Measurements from ENCODE around the gene ERCC6.
A peak's percentile ranks its signal among the peaks of the same experiment; 100 is the strongest.

Gene ERCC6

DNA sequence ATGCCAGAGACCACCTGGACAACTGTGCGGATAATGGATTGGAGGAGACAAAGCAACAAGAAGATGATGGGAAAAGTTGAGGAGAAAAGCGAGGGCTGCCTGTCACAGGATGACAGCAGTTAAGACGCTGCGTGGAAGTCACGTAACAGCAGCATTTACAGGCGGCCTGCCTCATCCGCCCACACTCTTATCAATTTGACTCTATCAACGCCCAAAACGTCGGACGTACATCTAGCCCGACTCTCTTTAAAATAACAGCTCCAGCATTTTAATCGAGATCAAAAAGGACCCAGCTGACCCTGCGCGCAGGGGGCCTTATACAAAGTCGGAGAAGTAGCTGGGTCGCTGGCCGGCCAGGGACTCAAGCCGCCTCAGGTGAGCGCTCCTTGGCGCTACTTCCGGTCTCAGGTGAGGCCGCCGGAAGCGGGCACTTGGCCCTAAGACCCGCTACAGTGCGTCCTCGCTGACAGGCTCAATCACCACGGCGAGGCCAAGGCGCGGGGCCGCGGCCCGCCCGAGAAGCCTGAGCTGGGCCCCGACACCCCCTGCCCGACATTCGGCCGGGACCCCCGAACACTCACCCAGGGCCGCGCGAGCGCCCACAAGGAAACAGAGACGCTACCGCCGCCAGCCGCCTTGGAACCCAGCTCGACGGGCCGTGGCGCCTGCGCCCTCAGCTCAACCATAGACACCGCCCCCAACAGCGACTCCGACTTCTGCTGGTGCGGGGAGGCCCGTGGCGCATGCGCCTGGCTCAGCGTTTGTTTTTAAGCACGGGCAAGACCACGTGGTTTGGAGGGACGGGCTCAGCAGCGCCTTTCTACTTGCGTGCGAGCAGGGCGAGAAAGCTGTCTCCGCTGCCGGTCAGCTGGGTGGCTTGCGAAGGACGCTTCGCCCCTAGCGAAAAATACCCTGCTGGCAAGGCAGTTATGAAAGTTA, at the start of gene ERCC6:
Gene ERCC6, minus strand, starts transcription at position 741 of the 939 bp plus-strand sequence.
- peak; percentile 94 for DNase-seq

DNA sequence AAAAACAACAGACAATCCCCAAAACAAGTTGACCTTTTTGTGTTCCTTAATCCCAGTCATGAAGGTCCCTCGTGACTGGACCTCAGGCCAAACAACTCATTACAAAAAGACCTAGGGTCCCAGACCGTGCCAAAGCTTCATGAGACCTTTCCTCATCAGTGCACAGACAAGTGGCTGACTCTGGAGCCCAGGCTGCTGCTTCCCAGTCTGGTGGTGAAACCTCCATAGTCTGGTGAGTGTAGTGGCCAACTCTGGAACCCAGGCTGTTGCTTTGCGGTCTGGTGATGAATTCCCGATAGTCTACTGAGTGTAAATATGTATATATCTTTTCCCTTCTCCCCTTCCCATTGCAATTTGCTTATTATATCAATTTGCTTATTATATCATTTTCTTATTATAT, 49.1 kb upstream of the ERCC6 start:
- DNase-seq: no peak

DNA sequence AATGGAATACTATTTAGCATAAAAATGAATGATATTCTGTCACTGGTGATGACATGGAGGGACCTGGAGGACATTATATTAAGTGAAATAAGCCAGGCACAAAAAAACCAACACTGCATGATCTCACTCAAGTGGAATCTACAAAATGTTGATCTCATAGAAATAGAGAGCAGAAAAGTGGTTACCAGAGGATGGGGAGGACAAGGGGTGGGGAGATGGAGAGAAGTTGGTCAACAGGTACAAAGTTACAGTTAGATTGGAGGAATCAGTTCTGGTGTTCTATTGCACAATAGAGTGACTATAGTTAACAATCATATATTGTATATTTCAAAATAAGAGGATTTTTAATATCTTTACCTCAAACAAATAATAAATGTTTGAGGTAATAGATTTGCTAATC, 46.5 kb upstream of the ERCC6 start:
- DNase-seq: no peak

DNA sequence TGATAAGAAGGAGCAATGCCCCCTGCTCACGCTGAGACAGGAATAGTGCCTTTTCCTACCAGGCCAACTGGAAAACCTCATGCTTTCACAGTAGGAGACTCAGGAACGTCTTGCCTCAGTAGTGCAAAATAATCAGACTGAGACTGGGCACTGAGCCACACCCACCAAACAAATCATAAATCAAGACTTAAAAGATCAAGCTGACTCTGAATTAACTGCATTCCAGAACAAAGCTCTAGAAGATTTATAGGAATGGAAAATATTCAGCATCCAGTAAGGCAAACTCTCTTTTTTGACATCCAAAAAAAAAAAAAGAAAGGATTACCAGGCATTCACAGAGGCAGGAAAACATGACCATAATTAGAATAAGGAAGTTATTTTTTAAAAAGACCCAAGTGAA, 40.7 kb upstream of the ERCC6 start:
- no peak for DNase-seq

DNA sequence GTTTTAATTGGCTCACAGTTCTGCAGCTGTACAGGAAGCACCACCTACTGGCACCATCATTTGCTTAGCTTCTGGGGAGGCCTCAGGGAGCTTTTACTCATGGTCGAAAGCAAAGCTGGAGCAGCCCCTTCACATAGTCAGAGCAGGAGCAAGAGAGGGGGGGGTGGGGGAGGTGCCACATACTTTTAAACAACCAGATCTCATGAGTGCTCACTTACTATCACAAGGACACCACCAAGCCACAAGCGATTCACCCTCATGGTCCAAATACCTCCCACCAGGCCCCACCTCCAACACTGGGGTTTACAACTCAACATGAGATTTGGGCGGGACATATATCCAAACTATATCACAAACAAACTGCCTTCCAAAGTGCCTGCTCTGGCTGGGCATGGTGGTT, 39.5 kb upstream of the ERCC6 start:
- DNase-seq: no peak

DNA sequence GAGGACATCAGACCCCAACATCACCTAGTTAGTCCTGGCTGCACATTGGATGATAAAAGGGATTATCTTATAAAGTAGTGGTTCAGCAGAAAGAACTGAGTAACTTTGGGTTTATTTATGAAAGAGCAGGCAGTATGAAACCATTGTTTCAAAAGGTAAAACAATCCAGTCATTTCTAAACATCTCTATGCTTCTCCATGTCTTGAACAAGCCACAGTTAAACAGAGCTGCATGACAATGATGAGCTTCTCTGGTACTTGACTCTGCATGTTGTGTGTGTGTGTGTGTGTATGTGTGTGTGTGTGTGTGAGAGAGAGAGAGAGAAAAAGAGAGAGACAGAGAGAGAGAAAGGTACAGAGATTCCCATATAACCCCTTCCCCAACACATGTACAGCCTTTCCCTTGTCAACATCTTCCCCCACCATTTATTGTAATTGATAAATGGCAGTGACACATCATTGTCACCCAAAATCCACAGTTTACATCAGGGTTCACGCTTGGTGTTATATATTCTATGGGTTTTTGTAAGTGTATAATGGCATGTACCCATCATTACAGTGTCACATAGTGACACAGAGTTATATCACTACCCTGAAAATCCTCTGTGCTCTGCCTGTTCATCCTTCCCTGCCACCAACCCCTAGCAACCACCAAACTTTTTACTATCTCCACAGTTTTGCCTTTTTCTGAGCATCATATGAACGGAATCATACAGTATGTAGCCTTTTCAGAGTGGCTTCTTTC, 38.4 kb upstream of the ERCC6 start:
- no peak for DNase-seq

DNA sequence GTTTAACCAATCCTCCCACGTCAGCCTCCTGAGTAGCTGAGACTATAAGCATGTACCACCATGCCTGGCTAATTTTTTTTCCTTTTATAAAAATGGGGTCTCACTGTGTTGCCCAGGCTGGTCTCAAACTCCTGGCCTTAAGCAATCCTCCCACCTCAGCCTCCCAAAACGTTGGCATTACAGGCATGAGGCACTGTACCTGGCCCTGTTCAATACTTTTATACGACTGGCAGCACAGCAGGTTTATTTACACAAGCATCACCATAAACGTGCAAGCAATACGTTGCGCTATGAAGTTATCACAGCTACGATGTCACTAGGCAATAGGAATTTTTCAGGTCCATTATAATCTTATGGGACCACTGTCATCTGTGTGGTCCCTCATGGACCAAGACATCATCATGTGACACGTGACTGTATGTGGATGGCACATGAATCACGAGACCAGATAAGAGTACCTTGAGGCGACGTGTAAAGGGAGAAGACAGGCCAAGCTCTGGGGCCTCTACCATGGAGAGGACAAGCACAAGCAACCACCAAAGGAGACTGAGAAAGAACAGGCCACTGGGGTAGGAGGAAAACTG, 36.7 kb upstream of the ERCC6 start:
- no peak for DNase-seq

DNA sequence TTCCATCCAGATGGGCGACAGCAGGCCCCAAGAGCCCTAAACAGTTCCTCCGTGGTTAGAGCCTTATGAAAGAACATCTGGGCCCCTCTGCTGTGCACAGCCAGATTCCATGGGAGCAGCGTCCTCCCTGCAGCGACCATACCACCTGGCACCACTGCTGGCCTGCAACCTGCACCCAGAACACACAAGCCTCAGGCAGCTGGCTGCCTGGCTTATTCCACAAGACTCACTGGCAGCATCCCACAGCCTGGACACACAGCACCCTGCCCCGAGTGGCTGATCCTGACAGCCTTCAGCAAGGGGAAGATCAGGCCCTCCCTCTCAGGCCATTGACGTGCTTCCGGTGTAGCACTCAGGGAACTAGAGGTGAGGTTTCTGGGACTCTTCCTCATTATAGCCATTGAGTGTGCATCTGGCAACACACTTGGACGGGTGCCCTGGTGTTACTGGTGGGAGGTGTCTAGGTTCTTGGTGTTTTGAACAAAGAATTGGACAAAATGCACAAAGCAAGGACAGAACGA, 33.7 kb upstream of the ERCC6 start:
- DNase-seq: no peak

DNA sequence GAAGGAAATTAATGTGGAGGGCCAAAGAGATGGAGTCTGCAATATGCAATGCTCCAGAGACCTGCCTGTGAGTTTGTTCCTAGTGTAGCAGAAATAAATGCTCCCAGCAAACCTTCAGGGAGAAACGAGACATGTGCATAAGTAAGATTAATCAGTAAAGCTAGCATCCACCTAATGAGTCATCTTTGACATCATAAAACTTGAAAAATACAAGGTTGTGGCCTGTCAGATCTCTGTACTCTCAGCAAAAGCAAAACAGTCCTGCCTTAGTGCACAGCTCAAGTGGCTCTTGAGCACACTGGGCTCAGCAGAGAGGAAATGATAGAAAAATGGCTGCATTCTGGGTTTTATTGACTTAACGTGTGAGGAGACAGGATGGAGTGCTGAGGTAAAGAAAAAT, 32.5 kb upstream of the ERCC6 start:
- no peak for DNase-seq

DNA sequence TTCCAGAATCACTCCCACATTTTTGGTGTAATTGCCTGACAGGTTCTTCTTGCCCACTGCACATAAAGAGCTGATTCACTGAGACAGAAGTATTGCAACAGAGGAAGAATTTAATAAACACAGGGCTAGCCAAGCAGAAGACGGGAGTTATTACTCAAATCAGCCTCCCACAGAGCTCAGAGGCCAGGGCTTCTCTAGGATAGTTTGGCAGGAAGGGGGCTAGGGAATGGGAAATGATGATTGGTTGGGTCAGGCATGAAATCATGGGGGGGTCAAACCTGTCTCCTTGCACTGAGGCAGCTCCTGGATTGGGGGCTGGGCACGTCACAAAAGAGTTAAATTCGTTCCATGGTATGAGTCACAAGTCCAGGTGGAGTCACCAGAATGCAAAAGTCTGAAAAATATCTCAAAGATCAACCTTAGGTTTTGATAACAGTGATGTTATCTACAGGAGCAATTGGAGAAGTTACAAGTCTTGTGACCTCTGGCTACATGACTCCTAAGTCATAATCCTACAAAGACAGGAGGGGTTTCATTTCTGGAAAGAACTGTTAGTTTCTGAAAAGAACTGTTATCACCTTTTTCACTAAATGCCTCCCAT, 30.2 kb upstream of the ERCC6 start:
- DNase-seq: peak; percentile 40

DNA sequence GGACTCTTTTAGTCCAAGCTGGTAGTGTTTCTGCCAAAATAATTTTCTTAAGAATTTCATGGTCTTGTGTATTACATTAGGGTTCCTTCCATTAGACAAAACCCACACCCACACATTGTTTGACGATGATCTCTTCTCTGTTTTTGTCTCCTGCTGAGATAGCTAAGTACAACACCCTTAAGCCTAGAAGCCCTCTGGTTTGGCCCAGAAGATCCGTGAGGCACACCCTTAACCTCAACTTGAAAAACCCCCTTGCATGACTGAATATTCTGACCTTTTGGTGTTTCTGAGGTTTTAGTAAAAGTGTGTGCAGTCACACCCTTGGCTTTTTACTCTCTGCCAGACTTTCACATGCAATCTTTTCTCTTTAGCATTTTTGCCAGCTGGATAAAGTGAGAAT, 29.3 kb upstream of the ERCC6 start:
- DNase-seq: no peak

DNA sequence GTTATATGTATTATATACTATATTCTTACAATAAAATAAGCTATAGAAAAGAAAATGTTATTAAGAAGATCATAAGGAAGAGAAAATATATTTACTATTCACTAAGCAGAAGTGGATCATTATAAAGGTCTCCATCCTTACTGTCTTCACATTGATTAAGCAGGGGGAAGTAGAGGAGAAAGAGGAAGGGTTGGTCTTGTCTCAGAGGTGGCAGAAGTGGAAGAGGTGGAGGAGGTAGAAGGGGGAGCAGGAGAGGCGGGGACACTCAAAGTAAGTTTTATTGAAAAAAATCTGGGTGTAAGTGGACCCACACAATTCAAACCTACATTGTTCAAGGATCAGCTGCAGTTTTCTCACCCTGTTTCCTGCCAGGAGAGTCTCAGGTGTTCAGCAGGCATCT, 28.9 kb upstream of the ERCC6 start:
- DNase-seq: no peak

DNA sequence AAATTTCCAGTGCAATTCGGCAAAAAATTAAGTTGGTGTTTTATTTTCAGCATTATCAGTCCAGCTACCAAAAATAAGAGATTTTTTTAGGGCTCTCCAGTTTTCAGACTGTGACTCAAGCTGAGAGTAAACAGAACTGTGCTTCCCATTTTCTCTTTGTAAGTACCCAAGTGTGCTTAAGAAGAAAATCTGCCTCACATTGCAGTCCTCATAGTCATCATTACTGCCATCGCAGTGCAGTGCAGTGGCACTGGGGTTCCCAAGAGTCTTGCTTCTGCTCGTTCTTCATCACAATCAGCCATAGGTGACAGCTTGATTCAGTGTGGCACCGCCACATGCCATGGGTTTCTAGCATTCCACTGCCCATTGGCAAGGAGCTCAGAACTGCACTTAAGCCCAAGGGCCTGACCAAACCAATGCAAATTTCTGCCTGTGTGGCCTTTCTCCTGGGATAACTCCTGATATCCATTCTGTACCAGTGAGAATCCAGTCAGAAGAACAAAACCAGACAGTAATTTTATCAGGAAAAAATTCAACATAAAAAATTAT, 25.6 kb upstream of the ERCC6 start:
- DNase-seq: no peak

DNA sequence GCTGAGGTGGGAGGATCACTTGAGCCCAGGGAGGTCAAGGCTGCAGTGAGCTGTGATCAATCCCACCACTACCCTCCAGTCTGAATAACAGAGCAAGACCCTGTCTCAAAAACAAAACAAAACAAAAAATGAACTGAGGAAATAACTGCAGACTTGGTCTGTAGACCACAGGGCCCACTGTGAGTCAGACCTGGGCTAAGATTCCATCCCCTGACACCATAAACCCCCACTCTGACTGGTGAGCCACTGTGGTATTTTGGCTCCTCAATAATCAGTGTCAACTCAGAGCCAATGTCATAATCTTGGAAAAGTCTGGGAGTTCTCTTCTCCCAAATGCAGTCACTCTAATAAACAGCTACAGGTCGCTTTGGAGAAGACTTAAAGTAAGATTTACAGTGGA, 24.0 kb upstream of the ERCC6 start:
- DNase-seq: no peak

DNA sequence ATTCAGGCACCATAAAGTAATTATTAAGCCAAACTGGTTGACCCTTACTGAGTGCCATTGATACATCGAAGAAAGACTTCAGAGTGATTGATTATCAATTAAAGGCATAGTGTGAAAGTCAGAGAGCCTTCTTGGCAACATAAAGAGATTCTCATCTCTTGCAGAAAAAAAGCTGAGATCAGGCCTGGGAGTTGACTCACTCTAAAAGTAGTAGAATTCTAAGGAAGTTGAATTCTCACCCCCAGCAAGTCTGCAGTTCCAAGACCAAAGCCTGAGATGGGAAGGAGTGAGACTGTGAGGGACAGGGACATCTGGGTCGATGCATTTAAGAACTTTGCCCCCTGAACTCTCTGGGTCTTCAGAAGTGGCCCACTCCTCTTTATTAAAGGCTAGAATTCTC, 21.6 kb upstream of the ERCC6 start:
- DNase-seq: no peak

DNA sequence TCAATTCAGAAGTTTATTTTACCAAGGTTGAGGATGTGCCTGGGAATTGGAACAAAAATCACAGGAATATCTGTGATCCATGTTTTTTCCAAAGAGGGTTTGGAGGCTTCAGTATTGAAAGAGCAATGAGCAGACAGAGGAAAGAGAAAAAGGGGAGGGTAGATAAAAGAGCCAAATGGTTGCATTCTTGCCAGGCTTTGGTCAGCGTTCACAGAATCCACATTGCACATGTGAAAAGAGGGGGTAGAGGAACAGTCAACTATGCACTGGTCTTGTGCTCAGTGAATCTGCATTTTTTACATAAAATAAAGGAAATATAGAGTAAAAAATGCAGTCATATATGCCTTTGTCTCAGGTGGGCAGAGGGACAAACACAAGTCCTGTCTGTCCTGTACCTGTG, 20.6 kb upstream of the ERCC6 start:
- no peak for DNase-seq

DNA sequence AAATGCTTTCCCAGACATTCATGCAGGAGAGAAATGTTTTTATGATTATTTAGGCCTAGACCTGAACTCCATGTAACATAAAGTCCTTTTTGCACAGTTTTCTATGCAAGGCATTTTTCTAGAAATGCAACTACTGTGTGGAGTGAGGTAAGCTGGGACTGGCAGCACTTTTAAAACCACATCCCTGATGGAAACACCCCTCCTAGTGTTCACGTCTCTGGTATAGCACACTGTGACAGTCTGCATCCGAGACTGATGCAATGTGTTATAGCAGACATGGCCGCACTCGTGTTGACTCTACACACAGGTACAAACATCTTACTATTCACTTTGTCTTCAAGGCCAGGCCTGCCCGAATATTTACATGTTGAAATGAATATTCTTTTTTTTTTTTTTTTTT, 19.3 kb upstream of the ERCC6 start:
- no peak for DNase-seq

DNA sequence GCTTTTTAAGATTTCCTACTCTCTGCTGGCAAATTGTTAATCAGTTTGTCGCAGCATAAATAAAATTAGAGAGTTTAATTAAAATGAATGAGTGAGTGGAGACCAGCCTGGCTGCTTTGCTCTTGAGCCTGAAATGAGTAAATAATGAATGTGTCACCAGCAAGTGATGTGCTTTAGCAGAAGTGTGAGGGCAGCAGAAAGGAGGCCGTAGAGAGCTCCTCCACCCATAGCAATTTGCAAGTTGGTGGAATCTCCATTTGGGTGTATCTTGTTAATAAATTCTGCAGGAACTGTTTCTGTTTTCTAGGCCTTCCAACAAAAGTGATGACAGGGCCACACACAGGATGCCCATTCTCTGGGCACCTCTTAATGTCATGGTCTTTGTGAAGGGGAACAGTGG, 18.8 kb upstream of the ERCC6 start:
- DNase-seq: no peak

DNA sequence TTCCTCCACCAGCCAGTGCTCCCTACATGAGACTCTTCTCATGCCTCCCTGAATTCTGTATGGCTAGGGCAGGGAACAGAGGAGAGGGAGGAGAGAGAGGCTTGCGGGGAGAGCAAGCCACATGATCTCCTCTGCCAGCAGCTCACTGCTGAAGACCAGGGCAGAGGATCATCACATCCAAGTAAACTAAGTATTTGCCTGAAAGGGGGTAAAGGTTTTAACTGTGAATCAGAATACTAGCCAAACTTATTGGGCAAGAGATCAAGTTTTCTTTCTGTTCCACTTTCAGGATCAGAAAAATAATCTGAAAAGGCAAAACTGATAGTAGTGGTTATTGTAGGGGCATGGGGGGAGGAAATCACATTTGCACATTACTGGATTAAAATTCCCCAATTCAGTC, 17.8 kb upstream of the ERCC6 start:
- DNase-seq: no peak

DNA sequence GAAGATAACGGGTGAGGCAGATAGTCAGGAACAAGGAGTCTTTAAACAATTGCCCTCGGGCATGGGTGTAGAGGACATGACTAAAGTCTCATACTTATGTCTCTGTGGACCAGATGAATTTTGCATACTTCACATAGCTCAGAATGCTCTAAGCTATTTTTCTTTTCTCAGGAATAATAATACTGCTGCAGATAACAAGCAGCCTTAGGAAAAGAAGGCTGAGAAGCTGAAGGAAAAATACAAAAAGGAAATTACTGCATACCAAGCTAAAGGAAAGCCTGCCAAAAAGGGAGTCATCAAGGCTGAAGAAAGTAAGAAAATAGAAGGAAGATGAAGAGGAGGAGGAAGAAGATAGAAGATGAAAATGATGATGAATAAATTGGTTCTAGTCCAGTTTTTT, 13.4 kb upstream of the ERCC6 start:
- peak; percentile 62 for DNase-seq

DNA sequence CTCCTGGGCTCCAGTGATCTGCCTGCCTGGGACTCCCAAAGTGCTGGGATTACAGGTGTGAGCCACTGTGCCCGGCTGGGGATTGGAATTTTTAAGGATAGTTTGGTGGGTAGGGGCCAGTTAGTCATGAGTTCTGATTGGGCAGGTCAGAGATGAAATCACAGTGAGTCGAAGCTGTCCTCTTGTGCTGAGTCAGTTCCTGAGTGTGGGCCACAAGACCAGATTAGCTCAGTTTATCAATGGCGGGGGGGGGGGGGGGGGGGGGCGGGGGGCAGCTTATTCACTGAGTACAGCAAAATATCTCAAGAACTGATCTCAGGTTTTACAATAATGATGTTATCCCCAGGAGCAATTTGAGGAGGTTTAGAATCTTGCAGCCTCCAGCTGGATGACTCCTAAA, 11.6 kb upstream of the ERCC6 start:
- peak; percentile 61 for DNase-seq

DNA sequence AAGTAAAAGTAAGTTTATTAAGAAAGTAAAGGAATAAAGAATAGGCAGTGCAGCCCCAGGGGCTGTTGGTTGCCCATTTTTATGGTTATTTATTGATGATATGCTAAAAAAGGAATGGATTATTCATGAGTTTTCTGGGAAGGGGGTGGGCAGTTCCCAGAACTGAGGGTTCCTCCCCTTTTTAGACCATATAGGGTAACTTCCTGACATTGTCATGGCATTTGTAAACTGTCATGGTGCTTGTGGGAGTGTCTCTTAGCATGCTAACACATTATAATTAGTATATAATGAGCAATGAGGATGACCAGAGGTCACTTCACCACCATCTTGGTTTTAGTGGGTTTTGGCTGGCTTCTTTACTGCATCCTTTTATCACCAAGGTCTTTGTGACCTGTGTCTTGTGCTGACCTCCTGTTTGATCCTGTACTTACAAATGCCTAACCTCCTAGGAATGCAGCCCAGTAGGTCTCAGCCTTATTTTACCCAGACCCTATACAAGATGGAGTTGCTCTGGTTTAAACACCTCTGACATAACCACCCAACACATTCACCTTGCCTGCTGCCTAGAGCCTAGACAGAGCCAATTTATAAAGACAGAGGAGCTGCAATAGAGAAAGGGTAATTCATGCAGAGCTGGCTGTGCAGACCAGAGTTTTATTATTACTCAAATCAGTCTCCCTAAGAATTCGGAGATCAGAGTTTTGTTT, 10.9 kb upstream of the ERCC6 start:
- DNase-seq: no peak

Data from T1000 (cell line).